ENCODE data around the gene GPR143. TPM values are rescaled to one million over a fixed set of nuclear protein-coding genes. Genes with fewer than 3 reads are reported as not detected.

GPR143 gene
- total and polyA plus RNA-seq, 8 donors = 1.1 to 7.5 (median 4.9) TPM

DNA sequence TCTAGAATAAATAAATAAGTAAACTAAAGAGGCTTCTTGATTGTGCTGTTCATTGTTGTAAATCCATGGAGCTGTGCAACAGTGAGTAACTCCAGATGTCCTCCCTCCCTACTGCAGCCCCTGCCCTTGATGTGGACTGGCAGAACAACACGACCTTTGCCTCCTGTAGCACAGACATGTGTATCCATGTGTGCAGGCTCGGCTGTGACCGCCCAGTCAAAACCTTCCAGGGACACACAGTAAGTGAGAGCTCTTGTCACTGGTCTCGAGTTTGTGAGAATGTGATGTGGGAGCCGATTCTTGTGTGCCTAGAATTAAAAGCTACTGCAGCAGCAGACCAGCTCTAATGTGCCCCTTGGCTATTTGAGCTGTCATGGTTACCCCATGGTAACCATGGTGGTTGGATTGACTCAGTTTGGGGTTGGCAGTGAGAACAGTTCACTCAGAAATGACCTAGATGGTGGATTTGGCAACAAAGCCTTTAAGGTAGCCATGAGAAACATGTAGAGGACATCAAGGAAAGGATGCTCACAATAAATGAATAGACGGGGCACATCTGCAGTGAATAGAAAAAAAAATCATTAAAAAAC lies 60.7 kb downstream of the GPR143 start:
- no peak for DNase-seq
- TF ChIP-seq, protein P1, sequence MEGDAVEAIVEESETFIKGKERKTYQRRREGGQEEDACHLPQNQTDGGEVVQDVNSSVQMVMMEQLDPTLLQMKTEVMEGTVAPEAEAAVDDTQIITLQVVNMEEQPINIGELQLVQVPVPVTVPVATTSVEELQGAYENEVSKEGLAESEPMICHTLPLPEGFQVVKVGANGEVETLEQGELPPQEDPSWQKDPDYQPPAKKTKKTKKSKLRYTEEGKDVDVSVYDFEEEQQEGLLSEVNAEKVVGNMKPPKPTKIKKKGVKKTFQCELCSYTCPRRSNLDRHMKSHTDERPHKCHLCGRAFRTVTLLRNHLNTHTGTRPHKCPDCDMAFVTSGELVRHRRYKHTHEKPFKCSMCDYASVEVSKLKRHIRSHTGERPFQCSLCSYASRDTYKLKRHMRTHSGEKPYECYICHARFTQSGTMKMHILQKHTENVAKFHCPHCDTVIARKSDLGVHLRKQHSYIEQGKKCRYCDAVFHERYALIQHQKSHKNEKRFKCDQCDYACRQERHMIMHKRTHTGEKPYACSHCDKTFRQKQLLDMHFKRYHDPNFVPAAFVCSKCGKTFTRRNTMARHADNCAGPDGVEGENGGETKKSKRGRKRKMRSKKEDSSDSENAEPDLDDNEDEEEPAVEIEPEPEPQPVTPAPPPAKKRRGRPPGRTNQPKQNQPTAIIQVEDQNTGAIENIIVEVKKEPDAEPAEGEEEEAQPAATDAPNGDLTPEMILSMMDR (IDR thresholded peaks at IDR 0.05) = no peak
- intact Hi-C loops (cut with DNase I) = no loop called here
- Histone ChIP-seq H3K9me3 (no peaks in the 10 kb centered on the region), H3K4me1 (peaks cover 0 to 4% of the 10 kb centered on the region in 2 donors), H3K27ac (no peak overlapping the region), H3K4me3 (no peak overlapping the region), H3K36me3 (peaks cover 0 to 13% of the 10 kb centered on the region in 2 donors), H3K27me3 (no peaks in the 10 kb centered on the region)
- no peak for ATAC-seq

DNA sequence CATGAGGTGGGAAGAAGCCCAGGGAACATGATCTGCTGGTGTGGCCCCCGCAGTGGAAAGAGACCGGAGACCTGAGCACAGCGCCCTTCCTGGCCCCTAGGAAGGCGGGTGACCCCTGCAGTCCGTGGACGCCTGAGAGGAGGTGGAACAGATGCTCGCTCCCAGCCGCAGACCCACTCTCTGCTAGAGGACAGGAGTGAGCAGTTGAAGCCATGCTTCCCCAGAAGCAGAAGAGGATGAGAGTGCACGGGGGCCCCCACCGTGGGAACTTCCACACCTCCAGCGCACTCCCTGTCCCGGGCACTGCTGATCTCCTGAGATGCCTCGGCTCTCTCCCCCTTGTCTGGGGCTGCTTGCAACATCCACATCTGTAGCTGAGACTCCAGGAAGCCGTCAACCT lies 62.2 kb downstream of the GPR143 start:
- no peak overlapping the region for H3K4me3 ChIP-seq
- H3K27me3 ChIP-seq = no peaks in the 10 kb centered on the region
- no peaks in the 10 kb centered on the region for H3K4me1 ChIP-seq
- DNase-seq (no peak), ATAC-seq (no peak)
- TF ChIP-seq, protein P1 (IDR thresholded peaks at IDR 0.05) = no peak
- peaks cover 0 to 6% of the 10 kb centered on the region in 2 donors for H3K36me3 ChIP-seq
- no peaks in the 10 kb centered on the region for H3K9me3 ChIP-seq
- intact Hi-C loops (cut with DNase I) = no loop called here
- no peak overlapping the region for H3K27ac ChIP-seq

GRCh38 chrX:9701790-9702189 lies 63.9 kb downstream of the GPR143 start:
- Histone ChIP-seq H3K27me3 (no peaks in the 10 kb centered on the region), H3K36me3 (peaks cover 0 to 6% of the 10 kb centered on the region in 2 donors), H3K4me3 (no peak overlapping the region), H3K27ac (no peak overlapping the region), H3K9me3 (no peaks in the 10 kb centered on the region), H3K4me1 (no peaks in the 10 kb centered on the region)
- TF ChIP-seq, protein P1 (IDR thresholded peaks at IDR 0.05) = no peak
- ATAC-seq (no peak), DNase-seq (no peak)
- intact Hi-C loops (cut with DNase I) = no loop called here

GRCh38 chrX:9700555-9700954 lies 65.1 kb downstream of the GPR143 start:
- H3K9me3 ChIP-seq = no peaks in the 10 kb centered on the region
- TF ChIP-seq, protein P1 (IDR thresholded peaks at IDR 0.05) = no peak
- H3K4me3 ChIP-seq = no peak overlapping the region
- H3K36me3 ChIP-seq = peaks cover 0 to 6% of the 10 kb centered on the region in 2 donors
- no peaks in the 10 kb centered on the region for H3K27me3 ChIP-seq
- ATAC-seq = no peak
- H3K27ac ChIP-seq = no peak overlapping the region
- no peaks in the 10 kb centered on the region for H3K4me1 ChIP-seq
- no peak for DNase-seq
- intact Hi-C loops (cut with DNase I) = no loop called here

DNA sequence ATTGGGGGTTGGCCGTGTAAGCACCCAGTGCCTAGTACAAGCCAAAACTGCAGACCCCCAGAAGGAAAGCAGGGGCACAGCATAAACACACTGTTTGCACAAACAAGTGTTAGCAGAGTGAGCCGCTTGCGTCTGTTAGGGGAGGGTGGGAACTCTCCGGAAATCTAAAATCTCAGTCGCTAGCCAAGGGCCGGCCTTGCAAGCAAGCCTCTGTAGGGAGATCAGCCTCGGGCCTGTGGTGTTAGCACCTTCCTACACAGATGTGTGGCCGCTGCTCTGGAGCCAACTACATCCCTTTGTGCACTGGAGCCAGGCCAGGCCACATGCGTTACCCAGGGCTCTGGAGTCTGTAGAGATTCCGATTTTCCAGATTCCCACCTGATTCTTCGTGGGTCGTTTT lies 67.1 kb downstream of the GPR143 start:
- peaks cover 0 to 6% of the 10 kb centered on the region in 2 donors for H3K36me3 ChIP-seq
- H3K4me1 ChIP-seq = no peaks in the 10 kb centered on the region
- intact Hi-C loops (cut with DNase I) = no loop called here
- no peak for DNase-seq
- no peak overlapping the region for H3K4me3 ChIP-seq
- H3K27me3 ChIP-seq = no peaks in the 10 kb centered on the region
- TF ChIP-seq, protein P1 (IDR thresholded peaks at IDR 0.05) = no peak
- no peak for ATAC-seq
- no peaks in the 10 kb centered on the region for H3K9me3 ChIP-seq
- H3K27ac ChIP-seq = no peak overlapping the region
